ENCODE data around the gene ZNF383. TPM values are rescaled to one million over a fixed set of nuclear protein-coding genes. Genes with fewer than 3 reads are reported as not detected.

ZNF383 gene
- total and polyA plus RNA-seq, 9 of the 15 experiments (the other 6 are each of a cell fraction or from before 2014, with no cell fraction given), result 2.0 to 8.2 (median 5.3) TPM

GRCh38 chr19:37227996-37228395 lies 10.0 kb downstream of the ZNF383 start:
- FAIRE-seq (no peak), ATAC-seq (no peak; the same call in 2 of the 3 replicates), DNase-seq (ENCODE audit: extremely low read depth in 1 of 4, low spot score in 3 of 4) (peak in 1 of 4 experiments; percentile 44)
- peaks cover 42% of the 10 kb centered on the region; the same call in 2 of the 3 replicates for H3K36me3 ChIP-seq (ENCODE audit: control insufficient read depth, insufficient read depth, low read length)
- 91% methylated on average over 10 of the region's 12 CpGs for WGBS (ENCODE audit: insufficient coverage, low coverage, missing lambda C conversion rate)
- in situ Hi-C loops (cut with MboI), result no loop called here
- CTCF ChIA-PET (ENCODE audit: low intra/inter-chr PET ratio), result no interaction called here
- H3K27me3 ChIP-seq (ENCODE audit: control insufficient read depth in 2 of 2, insufficient read depth in 2 of 2, low read length in 2 of 2), result no peaks in the 10 kb centered on the region
- peaks cover 6% of the 10 kb centered on the region for H3K9me3 ChIP-seq (replicated peaks; ENCODE audit: control insufficient read depth, insufficient read depth, low read depth, low read length)
- no peaks in the 10 kb centered on the region for H3K4me1 ChIP-seq (replicated peaks in 1 of 2; ENCODE audit: control insufficient read depth in 2 of 2, insufficient read depth in 2 of 2, low read length in 2 of 2)
- H3K4me3 ChIP-seq, result no peak overlapping the region
- no peaks in the 10 kb centered on the region for H3K79me2 ChIP-seq (ENCODE audit: control insufficient read depth, insufficient read depth, low read length)
- H3K9me1 ChIP-seq (ENCODE audit: control insufficient read depth, insufficient read depth, low read length), result no peaks in the 10 kb centered on the region
- no peak overlapping the region for H3K9ac ChIP-seq (ENCODE audit: insufficient read depth in 1 of 2, low read depth in 2 of 2, low read length in 2 of 2)
- intact Hi-C loops (cut with micrococcal nuclease), result no loop called here
- POLR2A ChIA-PET, result no interaction called here
- BruUV-seq (replicated peaks), result no TSS peak
- H3K4me2 ChIP-seq (ENCODE audit: insufficient read depth, low read length), result no peak overlapping the region
- H4K20me1 ChIP-seq (replicated peaks; ENCODE audit: control insufficient read depth, insufficient read depth, low read length), result no peaks in the 10 kb centered on the region
- H2AFZ ChIP-seq (ENCODE audit: low read depth, low read length), result no peak overlapping the region
- no peak overlapping the region for H3K27ac ChIP-seq (ENCODE audit: extremely low read depth, low read depth, low read length)
- TF ChIP-seq SMC3 (conservative IDR thresholded peaks at IDR 0.05; ENCODE audit: insufficient read depth, low read depth, low read length) (0 out of 2 replicates have a peak, but pooled peaks have one; percentile 19), SMAD1 (IDR thresholded peaks at IDR 0.05; ENCODE audit: low read depth, low read length, partially characterized antibody) (no peak), FOXP1 (CRISPR knock-in tag; IDR thresholded peaks at IDR 0.05) (no peak), RAD21 (CRISPR knock-in tag; conservative IDR thresholded peaks at IDR 0.05 in 1 of 2, IDR thresholded peaks at IDR 0.05 in 1 of 2) (peak in 1 of 2 experiments; percentile 51; a peak in 2 of 4 replicates), REST (IDR thresholded peaks at IDR 0.05; ENCODE audit: borderline replicate concordance) (peak; percentile 5; the same call in 1 of the 2 replicates), REST (CRISPR knock-in tag; IDR thresholded peaks at IDR 0.05; ENCODE audit: low read depth) (no peak), ZNF699 (CRISPR knock-in tag; IDR thresholded peaks at IDR 0.05; ENCODE audit: insufficient replicate concordance) (no peak), SMARCE1 (IDR thresholded peaks at IDR 0.05) (no peak), USF1 (CRISPR knock-in tag; IDR thresholded peaks at IDR 0.05) (no peak), U2AF2 (optimal IDR thresholded peaks at IDR 0.05; ENCODE audit: low read depth, low read length) (no peak), CC2D1A (IDR thresholded peaks at IDR 0.05) (0 out of 2 replicates have a peak, but pooled peaks have one; percentile 16)
- TF ChIP-seq, protein P1, sequence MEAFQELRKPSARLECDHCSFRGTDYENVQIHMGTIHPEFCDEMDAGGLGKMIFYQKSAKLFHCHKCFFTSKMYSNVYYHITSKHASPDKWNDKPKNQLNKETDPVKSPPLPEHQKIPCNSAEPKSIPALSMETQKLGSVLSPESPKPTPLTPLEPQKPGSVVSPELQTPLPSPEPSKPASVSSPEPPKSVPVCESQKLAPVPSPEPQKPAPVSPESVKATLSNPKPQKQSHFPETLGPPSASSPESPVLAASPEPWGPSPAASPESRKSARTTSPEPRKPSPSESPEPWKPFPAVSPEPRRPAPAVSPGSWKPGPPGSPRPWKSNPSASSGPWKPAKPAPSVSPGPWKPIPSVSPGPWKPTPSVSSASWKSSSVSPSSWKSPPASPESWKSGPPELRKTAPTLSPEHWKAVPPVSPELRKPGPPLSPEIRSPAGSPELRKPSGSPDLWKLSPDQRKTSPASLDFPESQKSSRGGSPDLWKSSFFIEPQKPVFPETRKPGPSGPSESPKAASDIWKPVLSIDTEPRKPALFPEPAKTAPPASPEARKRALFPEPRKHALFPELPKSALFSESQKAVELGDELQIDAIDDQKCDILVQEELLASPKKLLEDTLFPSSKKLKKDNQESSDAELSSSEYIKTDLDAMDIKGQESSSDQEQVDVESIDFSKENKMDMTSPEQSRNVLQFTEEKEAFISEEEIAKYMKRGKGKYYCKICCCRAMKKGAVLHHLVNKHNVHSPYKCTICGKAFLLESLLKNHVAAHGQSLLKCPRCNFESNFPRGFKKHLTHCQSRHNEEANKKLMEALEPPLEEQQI (IDR thresholded peaks at IDR 0.05), result 0 out of 2 replicates have a peak, but pooled peaks have one; percentile 51
